Measurements from ENCODE around the gene UBE2G1.

Gene UBE2G1

GRCh38 chr17:4319221-4319620 is 47.3 kb downstream of the UBE2G1 start:
- no peaks in the 10 kb centered on the region for H3K27me3 ChIP-seq (ENCODE audit: low read length)
- H3K36me3 ChIP-seq (ENCODE audit: low read length): peaks cover 9% of the 10 kb centered on the region; the same call in 1 of the 2 replicates
- no peak overlapping the region for H3K4me2 ChIP-seq (ENCODE audit: low read depth, low read length, poor library complexity, severe bottlenecking)
- TF ChIP-seq, protein P1, sequence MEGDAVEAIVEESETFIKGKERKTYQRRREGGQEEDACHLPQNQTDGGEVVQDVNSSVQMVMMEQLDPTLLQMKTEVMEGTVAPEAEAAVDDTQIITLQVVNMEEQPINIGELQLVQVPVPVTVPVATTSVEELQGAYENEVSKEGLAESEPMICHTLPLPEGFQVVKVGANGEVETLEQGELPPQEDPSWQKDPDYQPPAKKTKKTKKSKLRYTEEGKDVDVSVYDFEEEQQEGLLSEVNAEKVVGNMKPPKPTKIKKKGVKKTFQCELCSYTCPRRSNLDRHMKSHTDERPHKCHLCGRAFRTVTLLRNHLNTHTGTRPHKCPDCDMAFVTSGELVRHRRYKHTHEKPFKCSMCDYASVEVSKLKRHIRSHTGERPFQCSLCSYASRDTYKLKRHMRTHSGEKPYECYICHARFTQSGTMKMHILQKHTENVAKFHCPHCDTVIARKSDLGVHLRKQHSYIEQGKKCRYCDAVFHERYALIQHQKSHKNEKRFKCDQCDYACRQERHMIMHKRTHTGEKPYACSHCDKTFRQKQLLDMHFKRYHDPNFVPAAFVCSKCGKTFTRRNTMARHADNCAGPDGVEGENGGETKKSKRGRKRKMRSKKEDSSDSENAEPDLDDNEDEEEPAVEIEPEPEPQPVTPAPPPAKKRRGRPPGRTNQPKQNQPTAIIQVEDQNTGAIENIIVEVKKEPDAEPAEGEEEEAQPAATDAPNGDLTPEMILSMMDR (IDR thresholded peaks at IDR 0.05; ENCODE audit: insufficient read depth, low read length, poor library complexity, severe bottlenecking): no peak
- no peak for TF ChIP-seq EZH2phosphoT487 (conservative IDR thresholded peaks at IDR 0.05; ENCODE audit: low read length)
- peaks cover 99% of the 10 kb centered on the region for H3K79me2 ChIP-seq (ENCODE audit: insufficient read depth, low read length)
- H3K27ac ChIP-seq (ENCODE audit: low read depth, low read length): no peak overlapping the region; the same call in 1 of the 2 replicates
- H3F3A ChIP-seq (ENCODE audit: insufficient read depth): peaks cover 28% of the 10 kb centered on the region; the same call in 1 of the 2 replicates
- peaks cover 58% of the 10 kb centered on the region for H4K20me1 ChIP-seq (ENCODE audit: low read depth, low read length)
- no peak overlapping the region for H3K4me3 ChIP-seq (ENCODE audit: insufficient read depth, low read length, poor library complexity, severe bottlenecking)
- H3K9me3 ChIP-seq (ENCODE audit: insufficient read depth, low read length): no peaks in the 10 kb centered on the region
- no peaks in the 10 kb centered on the region for H3K9me2 ChIP-seq (replicated peaks; ENCODE audit: insufficient read depth, low read length)
- no peak overlapping the region for H2AFZ ChIP-seq (ENCODE audit: low read depth, low read length, severe bottlenecking)
- no peak overlapping the region for H3K9ac ChIP-seq (ENCODE audit: low read length)

DNA sequence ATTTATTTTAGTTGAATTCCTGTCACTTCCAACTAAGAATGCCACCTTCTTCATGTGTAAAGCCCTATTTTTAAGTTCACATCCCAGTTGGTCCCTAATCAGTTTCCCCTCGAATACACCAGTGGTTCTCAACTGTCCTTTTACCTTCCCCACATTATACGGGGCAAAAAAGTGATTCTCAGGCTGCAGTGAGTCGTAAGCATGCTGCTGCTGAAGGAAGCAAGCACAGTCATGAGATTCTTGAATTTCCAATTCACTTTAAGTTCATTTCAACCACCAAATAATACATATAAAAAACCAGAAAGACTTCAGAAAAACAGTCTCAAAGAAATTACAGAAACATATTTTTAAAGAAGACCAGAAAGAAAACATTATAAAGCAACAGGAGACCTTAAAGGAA is 47.9 kb downstream of the UBE2G1 start:
- H3K4me2 ChIP-seq (ENCODE audit: low read depth, low read length, poor library complexity, severe bottlenecking): no peak overlapping the region
- H2AFZ ChIP-seq (ENCODE audit: low read depth, low read length, severe bottlenecking): no peak overlapping the region
- H4K20me1 ChIP-seq (ENCODE audit: low read depth, low read length): peaks cover 51% of the 10 kb centered on the region
- TF ChIP-seq EZH2phosphoT487 (conservative IDR thresholded peaks at IDR 0.05; ENCODE audit: low read length): no peak
- TF ChIP-seq, protein P1 (IDR thresholded peaks at IDR 0.05; ENCODE audit: insufficient read depth, low read length, poor library complexity, severe bottlenecking): no peak
- no peaks in the 10 kb centered on the region for H3K9me3 ChIP-seq (ENCODE audit: insufficient read depth, low read length)
- H3K79me2 ChIP-seq (ENCODE audit: insufficient read depth, low read length): peaks cover 99% of the 10 kb centered on the region
- H3K4me3 ChIP-seq (ENCODE audit: insufficient read depth, low read length, poor library complexity, severe bottlenecking): no peak overlapping the region
- H3K27ac ChIP-seq (ENCODE audit: low read depth, low read length): no peak overlapping the region
- peaks cover 7% of the 10 kb centered on the region; the same call in 1 of the 2 replicates for H3K36me3 ChIP-seq (ENCODE audit: low read length)
- peaks cover 33% of the 10 kb centered on the region; the same call in 1 of the 2 replicates for H3F3A ChIP-seq (ENCODE audit: insufficient read depth)
- H3K27me3 ChIP-seq (ENCODE audit: low read length): no peaks in the 10 kb centered on the region
- no peaks in the 10 kb centered on the region for H3K9me2 ChIP-seq (replicated peaks; ENCODE audit: insufficient read depth, low read length)
- H3K9ac ChIP-seq (ENCODE audit: low read length): no peak overlapping the region

- no peaks in the 10 kb centered on the region for H3K27me3 ChIP-seq (ENCODE audit: low read length)
- H3K4me3 ChIP-seq (ENCODE audit: insufficient read depth, low read length, poor library complexity, severe bottlenecking): no peak overlapping the region
- H3K36me3 ChIP-seq (ENCODE audit: low read length): peaks cover 7% of the 10 kb centered on the region; the same call in 1 of the 2 replicates
- peaks cover 50% of the 10 kb centered on the region for H4K20me1 ChIP-seq (ENCODE audit: low read depth, low read length)
- no peaks in the 10 kb centered on the region for H3K9me2 ChIP-seq (replicated peaks; ENCODE audit: insufficient read depth, low read length)
- H3K4me2 ChIP-seq (ENCODE audit: low read depth, low read length, poor library complexity, severe bottlenecking): no peak overlapping the region
- H3F3A ChIP-seq (ENCODE audit: insufficient read depth): peaks cover 33% of the 10 kb centered on the region; the same call in 1 of the 2 replicates
- no peak overlapping the region for H3K9ac ChIP-seq (ENCODE audit: low read length)
- H3K79me2 ChIP-seq (ENCODE audit: insufficient read depth, low read length): peaks cover 99% of the 10 kb centered on the region
- TF ChIP-seq, protein P1 (IDR thresholded peaks at IDR 0.05; ENCODE audit: insufficient read depth, low read length, poor library complexity, severe bottlenecking): no peak
- no peak for TF ChIP-seq EZH2phosphoT487 (conservative IDR thresholded peaks at IDR 0.05; ENCODE audit: low read length)
- H3K9me3 ChIP-seq (ENCODE audit: insufficient read depth, low read length): no peaks in the 10 kb centered on the region
- H3K27ac ChIP-seq (ENCODE audit: low read depth, low read length): no peak overlapping the region
- H2AFZ ChIP-seq (ENCODE audit: low read depth, low read length, severe bottlenecking): no peak overlapping the region
Measured at GRCh38 chr17:4318186-4318585, 48.3 kb downstream of the UBE2G1 start.

All from SU-DHL-6 (cell line).